Measurements from ENCODE around the gene ADAM19.

- TF ChIP-seq CTCF (IDR thresholded peaks at IDR 0.05) (no peak), POLR2A (IDR thresholded peaks at IDR 0.05) (no peak), POLR2AphosphoS5 (IDR thresholded peaks at IDR 0.05) (no peak), EP300 (IDR thresholded peaks at IDR 0.05; ENCODE audit: low read depth) (no peak)
Measured at GRCh38 chr5:157469687-157470086, 105.9 kb downstream of the ADAM19 start.
